Testis (tissue), 2 donors: ENCODE measurements around the gene WNT9B.

Source experiments
- CTCF ChIP-seq, 3 experiments: fragments of 450-650 bp in 2 of 3; fragments of 200-600 bp in 1 of 3; sonication (generic) in 1 of 3; IDR thresholded peaks; one replicate each; pipeline ENCODE4 v1.5.1; 2016 to 2019; ENCODE audit warnings: antibody characterized with exemption in 3 of 3, mild to moderate bottlenecking in 2 of 3, moderate library complexity in 1 of 3
- POLR2A ChIP-seq: fragments of 450-650 bp; IDR thresholded peaks from one replicate; pipeline ENCODE4 v1.6.1; 2017; ENCODE audit warnings: antibody characterized with exemption, mild to moderate bottlenecking, moderate library complexity

DNA sequence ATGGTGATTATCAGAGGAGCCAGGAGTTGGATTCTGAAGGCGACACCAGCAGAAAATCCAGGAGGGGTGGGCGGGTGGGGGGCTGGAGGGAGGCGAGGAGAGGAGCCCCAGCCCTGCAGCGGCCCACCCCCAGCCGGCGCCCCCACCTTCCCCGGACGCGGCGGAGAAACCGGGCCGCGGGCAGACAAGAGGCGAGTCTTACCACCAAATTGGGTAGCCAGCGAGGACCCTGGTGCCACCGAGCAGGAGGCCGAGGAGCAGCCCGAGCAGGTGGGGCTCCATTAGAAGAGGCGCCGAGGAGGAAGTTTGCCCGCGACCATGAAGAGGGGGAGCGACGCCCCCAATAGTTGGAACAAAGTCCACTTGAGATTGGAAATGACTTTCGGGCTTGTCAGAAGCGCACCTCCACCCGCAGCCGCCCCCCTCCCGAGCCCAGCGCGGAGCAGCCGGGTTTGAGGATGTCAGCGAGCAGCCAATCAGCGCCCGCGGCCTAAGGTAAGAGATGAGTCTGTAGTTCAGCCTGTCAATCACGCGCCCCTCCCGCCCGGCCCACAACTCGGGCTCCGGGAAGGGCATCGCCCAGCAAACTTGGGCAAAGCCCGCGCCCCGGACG, 33.0 kb upstream of the WNT9B start, which contains the start of gene WNT3:
- TF ChIP-seq CTCF (IDR thresholded peaks at IDR 0.05) (no peak), POLR2A (no peak)
